Neuronal stem cell (in vitro differentiated cells): ENCODE results near the gene SEMA3G.

ENCODE experiments used
- DNase-seq: peaks from one replicate; pipeline ENCODE4 v3.0.0-alpha.2; 2013; ENCODE audit warnings: low spot score
- H2AFZ ChIP-seq: one replicate; pipeline ENCODE4 v1.6.1; 2013; ENCODE audit warnings: mild to moderate bottlenecking, low read length, inconsistent platforms
- H2AK5ac ChIP-seq: 2 replicates; pipeline ENCODE4 v1.6.1; 2013; ENCODE audit warnings: low read depth, mild to moderate bottlenecking, inconsistent platforms, low read length, moderate library complexity, mixed read lengths
- H2BK120ac ChIP-seq: 2 replicates; pipeline ENCODE4 v1.6.1; 2013; ENCODE audit warnings: low read depth, mild to moderate bottlenecking, inconsistent platforms, low read length, moderate library complexity, mixed read lengths
- H2BK12ac ChIP-seq: one replicate; pipeline ENCODE4 v1.6.1; 2013; ENCODE audit warnings: low read length, inconsistent platforms
- H2BK15ac ChIP-seq: 2 replicates; pipeline ENCODE4 v1.6.1; 2013; ENCODE audit warnings: mild to moderate bottlenecking, low read length, inconsistent platforms, mixed read lengths
- H2BK5ac ChIP-seq: one replicate; pipeline ENCODE4 v1.6.1; 2013; ENCODE audit warnings: inconsistent platforms, mild to moderate bottlenecking, low read length, moderate library complexity
- H3K14ac ChIP-seq: one replicate; pipeline ENCODE4 v1.6.1; 2013; ENCODE audit warnings: low read length, inconsistent platforms
- H3K18ac ChIP-seq: 2 replicates; pipeline ENCODE4 v1.6.1; 2013; ENCODE audit warnings: low read length, inconsistent platforms
- H3K23ac ChIP-seq: 2 replicates; pipeline ENCODE4 v1.6.1; 2013; ENCODE audit warnings: low read depth, mild to moderate bottlenecking, mixed read lengths, low read length, inconsistent platforms; ENCODE audit not compliant: poor library complexity
- H3K27ac ChIP-seq: replicated peaks from 3 replicates; pipeline ENCODE4 v1.5.1; 2013; ENCODE audit warnings: low read length, inconsistent platforms
- H3K27me3 ChIP-seq, 3 experiments: 2 replicates each; pipeline ENCODE4 v1.6.1; 2013; ENCODE audit warnings: low read length in 3 of 3, mild to moderate bottlenecking in 2 of 3, inconsistent platforms in 1 of 3, low read depth in 1 of 3, mixed read lengths in 1 of 3, moderate library complexity in 1 of 3; ENCODE audit not compliant: control insufficient read depth in 3 of 3, insufficient read depth in 3 of 3
- H3K36me3 ChIP-seq, 2 donors: replicated peaks in 1 of 2; 2 replicates each; pipeline ENCODE4 v1.6.1; 2013; ENCODE audit warnings: low read length in 2 of 2; ENCODE audit not compliant: control insufficient read depth in 2 of 2, insufficient read depth in 2 of 2
- H3K4ac ChIP-seq: 2 replicates; pipeline ENCODE4 v1.6.1; 2013; ENCODE audit warnings: inconsistent platforms, mild to moderate bottlenecking, low read length, moderate library complexity
- H3K4me1 ChIP-seq, 2 donors: 1 replicate in 1 of 2; 2 replicates in 1 of 2; pipeline ENCODE4 v1.6.1; 2013; ENCODE audit warnings: low read length in 2 of 2, low read depth in 1 of 2; ENCODE audit not compliant: control insufficient read depth in 2 of 2, insufficient read depth in 1 of 2
- H3K4me2 ChIP-seq: one replicate; pipeline ENCODE4 v1.6.1; 2013; ENCODE audit warnings: mild to moderate bottlenecking, low read length, inconsistent platforms; ENCODE audit not compliant: insufficient read depth, poor library complexity, severe bottlenecking
- H3K4me3 ChIP-seq, 2 donors: 2 replicates each; pipeline ENCODE4 v1.5.1; 2013; ENCODE audit warnings: low read length in 2 of 2, mild to moderate bottlenecking in 2 of 2, inconsistent platforms in 1 of 2, moderate library complexity in 1 of 2
- H3K79me1 ChIP-seq: one replicate; pipeline ENCODE4 v1.6.1; 2013; ENCODE audit warnings: low read depth, mild to moderate bottlenecking, inconsistent platforms, low read length, moderate library complexity
- H3K9ac ChIP-seq: one replicate; pipeline ENCODE4 v1.6.1; 2013; ENCODE audit warnings: mild to moderate bottlenecking, low read depth, low read length, inconsistent platforms; ENCODE audit not compliant: poor library complexity
- H3K9me3 ChIP-seq, 2 donors: replicated peaks in 1 of 2; 2 replicates each; pipeline versions ENCODE3 to v1.6.1; 2013; ENCODE audit warnings: low read length in 2 of 2, mild to moderate bottlenecking in 2 of 2, inconsistent platforms in 1 of 2, low read depth in 1 of 2, mixed read lengths in 1 of 2, moderate library complexity in 1 of 2; ENCODE audit not compliant: control insufficient read depth in 2 of 2, insufficient read depth in 1 of 2
- H4K8ac ChIP-seq: one replicate; pipeline ENCODE4 v1.6.1; 2013; ENCODE audit warnings: low read depth, mild to moderate bottlenecking, inconsistent platforms, low read length, moderate library complexity
- H4K91ac ChIP-seq: one replicate; pipeline ENCODE4 v1.6.1; 2013; ENCODE audit warnings: low read length, low read depth, mild to moderate bottlenecking, inconsistent platforms; ENCODE audit not compliant: poor library complexity
- WGBS, 2 donors: extraction: QIAGEN DNeasy Blood & Tissue Kit; methylation state at CpG; one replicate each; pipeline ENCODE4 v1.1.7; 2013; ENCODE audit warnings: missing lambda C conversion rate in 2 of 2, mixed read lengths in 1 of 2; ENCODE audit not compliant: insufficient read length in 2 of 2, insufficient replicate concordance in 1 of 2; ENCODE audit errors: extremely low coverage in 2 of 2; 5-methylcytosine and 5-hydroxymethylcytosine counted together

SEMA3G gene

GRCh38 chr3:52402101-52402521, 42.8 kb downstream of the SEMA3G start:
- no peaks in the 10 kb centered on the region for H3K27me3 ChIP-seq
- H3K4ac ChIP-seq = no peak overlapping the region
- peaks cover 13% of the 10 kb centered on the region for H3K79me1 ChIP-seq
- peaks cover 62 to 71% of the 10 kb centered on the region in 2 donors for H3K36me3 ChIP-seq
- H2AFZ ChIP-seq = no peak overlapping the region
- H3K4me2 ChIP-seq = no peak overlapping the region
- no peak overlapping the region for H2BK15ac ChIP-seq
- no peak overlapping the region for H3K14ac ChIP-seq
- H2BK120ac ChIP-seq = no peak overlapping the region
- H3K18ac ChIP-seq = no peak overlapping the region
- H3K4me1 ChIP-seq = no peaks in the 10 kb centered on the region
- H2BK12ac ChIP-seq = no peak overlapping the region
- H4K8ac ChIP-seq = no peak overlapping the region
- H3K4me3 ChIP-seq = no peak overlapping the region
- no peak overlapping the region for H2BK5ac ChIP-seq
- no CpG with 5 or more reads among the region's 16 CpGs for WGBS, 2 donors
- no peak overlapping the region for H4K91ac ChIP-seq
- H3K27ac ChIP-seq = no peak overlapping the region
- no peak overlapping the region for H2AK5ac ChIP-seq
- DNase-seq = no peak
- no peak overlapping the region for H3K23ac ChIP-seq
- peak overlapping the region; percentile 21 for H3K9ac ChIP-seq
- no peaks in the 10 kb centered on the region for H3K9me3 ChIP-seq

GRCh38 chr3:52401551-52401950, 43.4 kb downstream of the SEMA3G start:
- no peak overlapping the region for H4K91ac ChIP-seq
- H3K27me3 ChIP-seq = no peaks in the 10 kb centered on the region
- no peak overlapping the region for H2AFZ ChIP-seq
- WGBS, 2 donors = no CpG with 5 or more reads among the region's 1 CpG
- no peak overlapping the region for H2AK5ac ChIP-seq
- no peak overlapping the region for H3K4ac ChIP-seq
- no peak overlapping the region for H2BK12ac ChIP-seq
- H3K9me3 ChIP-seq = no peaks in the 10 kb centered on the region
- no peak overlapping the region for H3K14ac ChIP-seq
- H3K36me3 ChIP-seq = peaks cover 57 to 66% of the 10 kb centered on the region in 2 donors
- H2BK120ac ChIP-seq = no peak overlapping the region
- H3K4me1 ChIP-seq = no peaks in the 10 kb centered on the region
- no peak overlapping the region for H3K18ac ChIP-seq
- no peak overlapping the region for H3K4me3 ChIP-seq
- H3K27ac ChIP-seq = no peak overlapping the region
- H4K8ac ChIP-seq = no peak overlapping the region
- no peak overlapping the region for H2BK15ac ChIP-seq
- no peak overlapping the region for H2BK5ac ChIP-seq
- no peak overlapping the region for H3K9ac ChIP-seq
- peaks cover 10% of the 10 kb centered on the region for H3K79me1 ChIP-seq
- H3K23ac ChIP-seq = no peak overlapping the region
- DNase-seq = no peak
- no peak overlapping the region for H3K4me2 ChIP-seq

- no peak overlapping the region for H3K9ac ChIP-seq
- H2AFZ ChIP-seq = no peak overlapping the region
- no CpG with 5 or more reads among the region's 1 CpG for WGBS, 2 donors
- no peak overlapping the region for H3K27ac ChIP-seq
- H3K27me3 ChIP-seq = no peaks in the 10 kb centered on the region
- H3K23ac ChIP-seq = no peak overlapping the region
- no peak overlapping the region for H2BK5ac ChIP-seq
- H3K36me3 ChIP-seq = peaks cover 51 to 60% of the 10 kb centered on the region in 2 donors
- H4K8ac ChIP-seq = no peak overlapping the region
- H3K4me2 ChIP-seq = no peak overlapping the region
- H3K79me1 ChIP-seq = peaks cover 7% of the 10 kb centered on the region
- no peak overlapping the region for H3K4ac ChIP-seq
- no peak overlapping the region for H2AK5ac ChIP-seq
- H3K18ac ChIP-seq = no peak overlapping the region
- no peak overlapping the region for H2BK12ac ChIP-seq
- no peak overlapping the region for H3K4me3 ChIP-seq
- no peak for DNase-seq
- no peak overlapping the region for H4K91ac ChIP-seq
- H3K4me1 ChIP-seq = no peaks in the 10 kb centered on the region
- H3K14ac ChIP-seq = no peak overlapping the region
- H3K9me3 ChIP-seq = no peaks in the 10 kb centered on the region
- H2BK15ac ChIP-seq = no peak overlapping the region
- no peak overlapping the region for H2BK120ac ChIP-seq
These were observed 43.9 kb downstream of the SEMA3G start for GRCh38 chr3:52401021-52401420.

GRCh38 chr3:52400275-52400793, 44.6 kb downstream of the SEMA3G start:
- no peak overlapping the region for H4K8ac ChIP-seq
- H4K91ac ChIP-seq = no peak overlapping the region
- H3K18ac ChIP-seq = no peak overlapping the region
- H3K4me3 ChIP-seq = no peak overlapping the region
- H2BK5ac ChIP-seq = no peak overlapping the region
- H3K9ac ChIP-seq = no peak overlapping the region
- H3K27me3 ChIP-seq = no peaks in the 10 kb centered on the region
- peak overlapping the region; percentile 80 for H3K23ac ChIP-seq
- no peak overlapping the region for H3K4me2 ChIP-seq
- H3K9me3 ChIP-seq = no peaks in the 10 kb centered on the region
- H3K36me3 ChIP-seq = peaks cover 46 to 53% of the 10 kb centered on the region in 2 donors
- peaks cover 7% of the 10 kb centered on the region for H3K79me1 ChIP-seq
- H3K27ac ChIP-seq = no peak overlapping the region
- no peak overlapping the region for H2BK120ac ChIP-seq
- no peak overlapping the region for H2AFZ ChIP-seq
- no peak for DNase-seq
- H2AK5ac ChIP-seq = peak overlapping the region; percentile 46
- H3K4me1 ChIP-seq = no peaks in the 10 kb centered on the region
- H2BK12ac ChIP-seq = no peak overlapping the region
- H3K4ac ChIP-seq = no peak overlapping the region
- H3K14ac ChIP-seq = no peak overlapping the region
- no CpG with 5 or more reads among the region's 10 CpGs for WGBS, 2 donors
- H2BK15ac ChIP-seq = no peak overlapping the region
